Measurements from ENCODE around the gene TBC1D9.

GRCh38 chr4:140691369-140691768 is 64.8 kb downstream of the TBC1D9 start:
- no peak for TF ChIP-seq GATA2 (IDR thresholded peaks at IDR 0.05; ENCODE audit: low read depth, low read length)
- TF ChIP-seq GATA3 (IDR thresholded peaks at IDR 0.05; ENCODE audit: low read depth, low read length), result no peak
